ENCODE results near the gene SMIM21.
A peak's percentile ranks its signal among the peaks of the same experiment; 100 is the strongest.

Gene SMIM21

DNA sequence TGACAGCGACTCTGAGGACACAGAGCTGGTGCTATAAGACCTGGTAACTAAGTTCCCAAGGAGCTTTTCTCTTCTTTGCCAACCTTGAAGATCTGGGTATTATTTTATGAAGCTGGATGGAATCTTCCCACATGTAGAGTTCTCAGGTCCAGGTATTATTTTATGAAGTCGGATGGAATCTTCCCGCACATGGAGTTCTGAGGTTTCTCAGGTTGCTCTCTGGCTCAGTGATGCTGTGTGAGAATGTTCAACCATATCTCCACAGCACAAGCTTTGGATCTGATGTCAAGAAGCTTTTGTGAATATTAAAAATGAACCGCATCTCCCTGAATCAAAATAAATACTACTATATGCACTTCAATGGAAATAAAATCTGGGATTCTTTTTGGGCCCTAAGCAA lies at the start of gene SMIM21:
Gene SMIM21 (minus strand): TSS at position 101 of the 400 bp plus-strand sequence. CDS start 140 bp downstream, outside the sequence.
- DNase-seq (ENCODE audit: low read depth in 2 of 2), result no peak

- no peak for DNase-seq (ENCODE audit: low read depth in 2 of 2)
Observed at GRCh38 chr18:75475228-75475627, 47.7 kb upstream of the SMIM21 start.

- no peak for DNase-seq (ENCODE audit: low read depth in 2 of 2)
Observed at GRCh38 chr18:75474332-75474731, 46.8 kb upstream of the SMIM21 start.

GRCh38 chr18:75473316-75473715 lies 45.8 kb upstream of the SMIM21 start:
- DNase-seq (ENCODE audit: low read depth in 2 of 2), result no peak

DNA sequence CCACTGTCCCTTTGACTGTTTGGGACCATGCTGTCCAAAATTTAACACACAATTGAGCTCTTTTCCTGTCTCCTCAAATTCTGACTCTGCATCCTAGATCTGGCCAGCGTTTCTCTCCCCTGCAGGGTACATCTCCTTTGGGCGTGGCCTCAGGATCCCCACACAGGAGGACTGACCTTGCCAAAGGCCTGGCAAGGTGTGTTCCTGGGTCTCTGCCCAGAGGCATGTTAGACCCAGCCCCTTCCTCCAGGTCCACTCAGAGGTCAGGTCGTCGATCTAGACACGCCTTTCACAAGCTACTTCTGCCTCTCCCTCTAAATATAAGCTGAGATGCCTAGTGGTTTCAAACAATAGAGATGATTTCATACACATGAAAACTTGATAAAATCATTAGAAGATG lies 45.4 kb upstream of the SMIM21 start:
- no peak for DNase-seq (ENCODE audit: low read depth in 2 of 2)

DNA sequence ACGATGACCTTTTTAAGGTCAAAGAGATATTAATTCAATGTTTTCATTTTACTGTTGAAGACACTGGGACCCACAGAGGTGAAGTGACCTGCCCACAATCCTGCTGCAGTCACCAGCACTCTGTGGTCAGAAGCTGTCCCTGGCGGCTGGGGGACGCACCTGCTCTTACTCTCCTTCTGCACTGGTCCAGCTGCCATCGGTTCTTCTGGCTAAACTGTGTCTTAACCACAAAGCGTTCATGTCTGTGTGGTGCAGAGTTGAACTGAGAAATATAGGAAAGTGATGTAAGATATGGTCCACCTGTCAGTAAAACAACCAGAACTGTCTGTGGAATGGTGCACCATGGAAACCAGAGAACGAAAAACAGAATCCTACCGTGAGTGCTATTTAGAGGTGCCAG lies 44.9 kb upstream of the SMIM21 start:
- no peak for DNase-seq (ENCODE audit: low read depth in 2 of 2)

- DNase-seq (ENCODE audit: low read depth in 2 of 2), result no peak
Observed at GRCh38 chr18:75471850-75472249, 44.3 kb upstream of the SMIM21 start.

- no peak for DNase-seq (ENCODE audit: low read depth in 2 of 2)
Observed at GRCh38 chr18:75467851-75468250, 40.3 kb upstream of the SMIM21 start.

DNA sequence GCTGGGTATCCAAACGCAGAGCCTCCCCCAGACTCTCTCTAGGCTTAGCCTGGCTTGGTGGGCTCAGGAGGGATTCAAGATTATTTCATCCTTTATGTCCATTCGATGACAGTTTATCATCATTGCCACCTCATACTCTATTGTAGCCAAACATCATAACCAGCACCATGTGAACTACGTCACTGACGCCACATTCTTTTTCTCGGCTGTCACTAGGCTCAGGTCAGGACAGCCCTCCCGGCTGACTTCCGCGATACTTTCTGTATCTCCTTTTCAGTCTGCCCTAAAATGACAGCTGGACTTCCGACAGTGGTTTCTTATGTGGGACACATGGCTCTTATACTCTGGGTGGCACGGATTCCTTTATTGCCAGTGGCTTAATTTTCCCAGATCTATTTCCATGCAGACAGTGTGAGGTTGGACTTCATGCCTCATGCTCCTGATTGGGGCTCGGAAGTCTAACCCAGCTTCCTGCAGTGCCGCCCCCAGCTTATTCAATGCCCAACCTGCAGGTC lies 39.8 kb upstream of the SMIM21 start:
- no peak for DNase-seq (ENCODE audit: low read depth in 2 of 2)

- DNase-seq (ENCODE audit: low read depth in 2 of 2), result no peak
Observed at GRCh38 chr18:75464356-75464755, 36.9 kb upstream of the SMIM21 start.

DNA sequence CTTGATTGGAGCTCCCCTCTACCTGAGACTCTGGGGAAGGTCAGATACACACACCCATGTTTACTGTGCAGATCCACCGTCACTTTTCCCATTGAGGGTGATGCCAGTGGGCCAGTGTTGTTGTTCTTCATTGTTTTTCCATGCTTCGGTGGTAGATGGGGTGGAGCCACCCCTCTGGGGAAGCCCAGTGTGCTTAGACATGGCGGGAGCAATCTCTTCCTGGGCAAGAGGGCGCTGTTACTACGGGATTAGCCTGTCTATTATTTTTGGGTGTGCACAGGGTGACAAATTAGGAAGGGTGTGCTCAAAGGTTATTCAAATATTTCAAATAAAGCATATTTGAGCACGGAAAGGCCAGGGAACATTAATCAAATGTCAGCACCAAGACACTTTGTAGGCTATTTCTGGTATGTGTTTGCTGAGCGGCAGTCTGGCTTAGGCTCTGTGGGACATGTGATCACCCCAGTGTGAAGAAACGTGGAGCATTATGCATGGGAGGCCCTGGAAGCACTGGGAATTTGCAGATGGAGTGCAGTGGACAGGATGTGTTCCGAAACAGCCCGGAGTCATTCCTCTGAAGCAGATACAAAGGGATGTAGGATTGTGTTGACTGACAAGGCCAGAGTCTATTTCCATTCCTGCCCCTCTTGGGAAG lies 34.8 kb upstream of the SMIM21 start:
- no peak for DNase-seq (ENCODE audit: low read depth in 2 of 2)

DNA sequence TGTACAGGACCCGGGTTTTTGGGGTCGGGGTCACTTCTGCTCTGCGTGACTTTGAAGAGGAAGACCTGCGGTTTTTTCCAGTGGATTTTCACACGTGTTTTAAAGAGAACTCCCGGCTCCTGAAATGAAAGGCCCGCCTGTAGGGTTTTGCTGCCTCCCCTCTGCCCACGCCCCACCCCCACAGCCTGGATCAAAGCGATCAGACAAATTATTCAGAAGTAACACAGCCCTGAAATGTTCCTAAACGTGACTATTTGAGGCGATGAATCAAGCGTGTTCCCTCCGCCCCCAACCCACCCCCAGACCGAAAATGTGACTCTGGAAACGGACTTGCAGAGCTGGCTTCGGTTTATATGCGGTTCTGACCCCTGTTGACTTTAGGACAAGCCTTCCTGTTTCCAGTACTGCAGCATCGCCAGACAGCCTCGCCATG lies 28.7 kb upstream of the SMIM21 start:
- peak; percentile 4 to 35 for DNase-seq (ENCODE audit: low read depth in 2 of 2)

DNA sequence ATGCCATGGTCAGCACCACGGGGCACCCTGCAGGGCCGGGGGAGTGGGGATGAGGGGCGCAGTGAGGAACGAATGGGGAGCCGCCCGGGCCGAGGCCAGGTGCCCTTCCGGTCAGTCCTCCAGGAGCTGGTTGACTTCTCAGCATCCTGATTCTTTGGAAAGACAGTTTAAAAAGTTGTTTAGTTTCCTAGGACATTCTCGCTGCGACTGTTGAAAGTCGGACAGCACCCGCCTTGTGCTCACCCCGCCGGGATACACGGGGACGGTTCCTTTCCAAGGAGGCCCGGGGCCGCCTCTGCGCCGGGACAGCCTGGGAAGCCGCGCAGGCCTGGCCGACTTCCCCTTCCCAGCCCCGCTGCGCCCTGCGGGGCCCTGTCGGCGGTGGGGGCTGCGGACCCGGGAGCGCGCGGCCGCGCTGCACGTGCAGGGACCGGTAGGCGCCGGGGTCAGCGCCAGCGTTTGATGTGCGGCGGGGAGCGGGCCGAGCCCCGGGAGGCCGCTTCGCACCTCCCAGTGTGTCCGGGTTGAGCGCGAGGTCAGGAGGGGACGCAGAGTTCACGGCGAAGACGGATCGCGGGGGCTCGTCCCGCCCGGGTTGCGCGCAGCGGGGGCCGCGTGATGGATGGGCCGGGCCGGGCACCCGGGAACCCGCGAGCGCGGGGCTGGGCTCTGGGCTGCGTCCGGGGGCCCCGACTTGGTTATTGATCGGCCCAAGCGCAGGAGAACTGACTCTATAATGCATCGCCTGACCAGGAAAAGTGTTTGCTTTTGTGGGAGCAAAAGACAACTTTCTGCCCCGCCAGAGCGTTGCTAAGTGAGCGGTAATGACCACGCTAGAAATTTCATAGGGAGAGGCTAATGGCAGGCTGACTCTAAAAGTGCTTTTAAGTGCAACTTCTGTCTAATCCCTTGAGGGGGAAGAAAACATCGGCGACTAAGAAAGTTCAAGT lies 28.0 kb upstream of the SMIM21 start:
- DNase-seq (ENCODE audit: low read depth in 2 of 2), result no peak

- no peak for DNase-seq (ENCODE audit: low read depth in 2 of 2)
Observed at GRCh38 chr18:75454022-75454795, 26.7 kb upstream of the SMIM21 start.

- DNase-seq (ENCODE audit: low read depth in 2 of 2), result no peak
Observed at GRCh38 chr18:75450906-75451305, 23.4 kb upstream of the SMIM21 start.

DNA sequence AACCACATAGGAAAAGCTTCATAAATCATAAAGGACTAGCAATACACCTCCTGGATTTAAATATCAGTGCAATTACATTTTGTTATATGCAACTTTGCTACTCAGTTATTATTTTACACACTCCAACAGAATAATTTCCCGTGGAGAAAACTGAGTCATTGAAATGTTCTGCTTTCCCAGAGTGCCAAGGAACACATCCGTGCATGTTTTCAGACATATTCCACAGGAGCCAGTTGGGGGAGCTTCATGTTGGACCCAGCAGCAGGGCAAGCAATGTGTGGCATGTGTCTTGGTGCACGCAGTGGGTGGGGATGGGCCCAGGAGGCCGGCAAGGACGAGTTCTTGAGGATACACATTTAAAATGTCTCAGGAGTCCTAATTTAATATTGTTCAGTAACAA lies 14.4 kb upstream of the SMIM21 start:
- no peak for DNase-seq (ENCODE audit: low read depth in 2 of 2)

- no peak for DNase-seq (ENCODE audit: low read depth in 2 of 2)
Observed at GRCh38 chr18:75439348-75439747, 11.8 kb upstream of the SMIM21 start.

DNA sequence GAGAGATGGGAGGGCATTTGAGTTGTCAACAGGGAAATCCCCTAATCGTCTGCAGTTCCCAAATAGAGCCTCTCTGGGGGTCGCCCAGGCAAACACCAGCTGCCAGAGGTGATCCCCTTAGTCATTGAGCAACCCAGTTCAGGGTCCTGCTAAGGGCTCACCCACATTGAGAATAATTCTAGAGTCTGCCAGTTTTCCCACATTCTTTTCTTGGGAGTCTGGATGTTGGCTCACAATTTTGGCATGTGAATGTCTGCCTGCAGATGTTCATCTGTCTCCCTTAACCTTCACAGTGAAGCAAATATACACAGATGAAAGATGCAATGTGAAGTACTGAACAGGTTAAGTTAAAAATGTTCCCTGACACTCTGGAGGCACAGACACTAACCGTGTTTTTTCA lies 11.4 kb upstream of the SMIM21 start:
- DNase-seq (ENCODE audit: low read depth in 2 of 2), result no peak

DNA sequence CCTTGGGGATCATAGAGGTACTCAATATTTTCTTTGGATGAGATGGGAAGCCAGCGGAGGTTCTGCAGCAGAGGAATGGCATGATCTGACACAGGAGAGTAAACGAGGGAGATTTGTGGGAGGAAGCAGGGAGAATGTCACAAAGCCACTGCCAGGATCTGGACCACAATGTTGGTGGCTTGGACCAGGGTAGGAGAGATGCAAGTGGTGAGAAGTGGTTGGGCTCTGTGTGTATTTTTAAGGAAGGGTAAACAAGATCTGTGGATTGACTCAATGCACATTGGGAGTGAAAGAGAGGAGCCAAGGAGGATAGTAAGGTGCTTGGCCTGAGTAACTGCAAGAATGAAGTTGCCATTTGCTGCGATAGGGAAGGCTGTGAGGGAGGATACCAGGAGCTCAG lies 10.5 kb upstream of the SMIM21 start:
- DNase-seq (ENCODE audit: low read depth in 2 of 2), result no peak

GRCh38 chr18:75433098-75433497 lies 5.6 kb upstream of the SMIM21 start:
- DNase-seq (ENCODE audit: low read depth in 2 of 2), result no peak

- no peak for DNase-seq (ENCODE audit: low read depth in 2 of 2)
Observed at GRCh38 chr18:75429975-75430374, 2.5 kb upstream of the SMIM21 start.

GRCh38 chr18:75428490-75428889 lies 987 bp upstream of the SMIM21 start:
- DNase-seq (ENCODE audit: low read depth in 2 of 2), result no peak
